NK-92 (cell line): ENCODE results near the gene RERE.
"Not testable (repeated sequence)": the region's sequence is repeated elsewhere in the genome, so short reads cannot be mapped to it uniquely, and the experiment has no call there.

Experiments
- DNase-seq: peaks from one replicate; lab custom pipeline; 2025; ENCODE audit not compliant: unreplicated experiment; lab: John Stamatoyannopoulos, UW

Gene RERE

DNA sequence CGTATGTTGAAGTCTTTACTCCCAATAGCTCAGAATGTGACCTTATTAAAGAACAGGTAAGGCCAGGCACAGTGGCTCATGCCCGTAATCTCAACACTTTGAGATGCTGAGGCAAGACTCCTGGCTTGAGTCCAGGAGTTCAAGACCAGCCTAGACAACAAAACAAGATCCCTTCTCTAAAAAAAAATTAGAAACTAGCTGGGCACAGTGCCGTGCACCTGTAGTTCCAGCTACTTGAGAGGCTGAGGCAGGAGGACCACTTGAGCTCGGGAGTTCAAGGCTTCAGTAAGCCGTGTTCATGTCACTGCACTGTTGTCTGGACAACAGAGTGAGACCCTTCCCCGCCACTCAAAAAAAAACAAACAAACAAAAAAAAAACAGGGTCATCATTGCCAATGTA lies 171.3 kb downstream of the RERE start:
- no peak for DNase-seq

DNA sequence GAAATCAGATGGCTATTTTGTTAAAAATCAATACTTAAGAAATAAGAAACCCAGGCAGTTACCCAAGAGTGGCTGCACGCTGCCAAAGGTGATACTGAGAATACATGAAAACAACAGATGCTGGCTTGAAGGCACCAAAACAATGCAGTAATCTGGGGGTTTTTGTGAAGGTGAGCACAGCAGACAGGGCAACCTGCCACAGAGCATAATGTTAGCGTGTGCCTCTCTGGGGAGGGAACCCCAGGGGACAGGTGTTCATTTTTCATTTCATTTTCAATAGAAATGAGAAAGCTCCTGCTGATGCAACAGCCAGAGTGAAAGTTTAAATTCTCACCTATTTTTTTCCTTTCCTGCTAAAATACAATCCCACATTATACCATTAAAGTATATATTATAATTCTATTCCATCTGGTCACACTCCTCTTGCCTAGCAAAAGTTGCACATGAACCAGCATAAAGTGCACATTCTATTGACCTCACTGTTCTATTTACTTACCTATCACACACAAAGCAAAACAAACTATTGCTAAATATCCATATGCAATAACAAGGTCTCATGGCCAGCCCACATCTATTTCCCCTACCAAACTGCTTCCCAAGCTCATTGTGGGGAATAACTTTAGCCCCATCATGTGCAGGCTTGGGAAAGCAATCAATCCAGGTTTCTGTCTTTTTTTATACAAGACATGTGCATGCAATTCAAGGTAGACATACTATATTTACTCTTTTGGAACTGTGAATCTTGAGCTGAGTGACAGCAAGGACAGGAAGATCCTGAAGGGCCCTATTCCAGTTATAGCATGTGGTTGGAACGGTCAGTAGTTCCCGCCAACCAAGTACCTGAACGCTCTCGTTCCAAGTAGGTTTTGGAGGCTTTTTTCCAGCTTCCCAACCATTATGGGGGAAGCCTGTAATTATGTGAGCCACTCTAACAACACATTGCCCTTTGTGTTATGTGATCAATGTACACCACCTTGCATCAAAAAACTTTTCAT lies 173.6 kb downstream of the RERE start:
- no peak for DNase-seq

DNA sequence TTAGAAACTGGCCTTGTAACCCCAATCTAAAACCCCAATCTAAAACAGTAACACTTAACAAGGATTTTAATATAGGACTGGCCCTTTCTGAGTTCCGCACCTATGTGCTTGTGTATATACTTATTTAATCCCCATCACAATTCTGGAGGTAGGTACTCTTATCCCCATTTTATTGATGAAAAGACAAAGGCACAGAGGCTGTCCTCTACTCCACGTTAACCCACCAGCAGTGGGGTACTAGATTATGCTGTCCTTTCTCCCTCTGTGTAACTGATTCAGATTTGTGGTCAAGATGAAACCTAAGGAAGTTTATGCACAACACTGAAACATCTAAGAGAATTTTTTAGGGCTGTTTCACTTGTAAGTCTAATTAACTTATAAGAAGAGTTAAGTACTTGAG lies 175.3 kb downstream of the RERE start:
- DNase-seq, result no peak

DNA sequence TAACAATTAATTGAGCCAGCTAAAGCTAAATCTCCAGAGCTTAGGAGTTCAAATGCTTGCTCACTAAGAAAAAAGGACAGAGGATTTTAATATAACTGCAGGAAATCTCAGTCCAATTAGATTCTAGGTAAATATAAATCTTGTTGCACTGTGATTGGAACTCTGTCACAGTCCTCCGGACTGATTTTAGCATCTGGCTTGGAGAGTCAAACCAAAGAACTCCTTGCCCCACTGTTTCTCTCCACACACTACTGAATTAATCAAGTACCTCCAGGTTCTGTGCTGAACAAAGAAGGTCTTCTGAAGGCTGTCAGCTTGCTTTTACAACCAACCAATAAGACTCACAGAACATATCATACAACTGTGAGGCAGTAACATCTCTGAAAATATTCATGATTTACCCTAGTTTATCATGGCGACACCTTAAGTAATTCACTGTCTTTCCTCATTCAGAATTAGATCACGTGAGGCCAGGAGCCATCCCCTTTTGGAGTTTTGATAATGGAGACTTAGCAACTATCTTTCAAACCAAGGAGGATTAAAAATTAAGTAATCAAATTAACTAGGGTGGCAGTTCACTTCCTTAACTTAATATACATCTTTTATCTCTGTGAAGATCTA lies 176.0 kb downstream of the RERE start:
- DNase-seq, result no peak

DNA sequence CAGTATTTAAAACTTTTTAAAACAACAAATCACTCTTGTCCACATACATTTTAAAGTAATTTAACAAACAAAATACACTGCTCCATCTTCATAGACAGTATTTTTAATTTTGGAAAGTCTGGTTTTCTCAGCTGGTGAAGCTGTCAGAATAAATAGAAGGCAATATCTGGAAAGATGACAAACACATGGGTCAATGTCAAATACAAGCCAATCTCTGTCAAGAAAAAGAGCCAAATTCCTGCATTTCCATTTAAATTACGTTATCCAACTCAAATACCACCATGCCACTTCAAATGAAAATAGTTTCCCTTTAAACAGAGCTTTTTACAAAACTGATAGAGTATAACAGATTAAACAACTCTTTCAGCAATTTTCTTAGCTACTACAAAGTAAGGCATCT lies 176.5 kb downstream of the RERE start:
- DNase-seq, result no peak

DNA sequence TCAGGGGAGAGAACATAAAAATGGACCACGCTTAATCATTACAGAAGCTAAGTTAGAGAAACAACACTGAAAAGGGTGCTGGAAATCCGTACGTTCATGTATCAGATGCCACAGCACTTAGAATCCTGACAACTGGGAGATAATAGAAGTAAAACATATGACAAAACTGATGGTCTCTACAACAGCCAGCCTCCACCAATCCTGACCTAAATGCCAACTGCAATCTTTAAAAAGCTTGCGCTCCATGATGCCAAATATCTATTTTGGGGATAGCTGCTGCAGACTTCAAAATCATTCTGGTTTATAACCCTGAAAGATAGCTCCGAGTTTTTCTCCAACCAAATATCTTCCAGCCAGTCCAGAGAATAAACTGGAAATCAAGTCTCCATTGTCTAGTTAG lies 178.3 kb downstream of the RERE start:
- DNase-seq, result no peak

DNA sequence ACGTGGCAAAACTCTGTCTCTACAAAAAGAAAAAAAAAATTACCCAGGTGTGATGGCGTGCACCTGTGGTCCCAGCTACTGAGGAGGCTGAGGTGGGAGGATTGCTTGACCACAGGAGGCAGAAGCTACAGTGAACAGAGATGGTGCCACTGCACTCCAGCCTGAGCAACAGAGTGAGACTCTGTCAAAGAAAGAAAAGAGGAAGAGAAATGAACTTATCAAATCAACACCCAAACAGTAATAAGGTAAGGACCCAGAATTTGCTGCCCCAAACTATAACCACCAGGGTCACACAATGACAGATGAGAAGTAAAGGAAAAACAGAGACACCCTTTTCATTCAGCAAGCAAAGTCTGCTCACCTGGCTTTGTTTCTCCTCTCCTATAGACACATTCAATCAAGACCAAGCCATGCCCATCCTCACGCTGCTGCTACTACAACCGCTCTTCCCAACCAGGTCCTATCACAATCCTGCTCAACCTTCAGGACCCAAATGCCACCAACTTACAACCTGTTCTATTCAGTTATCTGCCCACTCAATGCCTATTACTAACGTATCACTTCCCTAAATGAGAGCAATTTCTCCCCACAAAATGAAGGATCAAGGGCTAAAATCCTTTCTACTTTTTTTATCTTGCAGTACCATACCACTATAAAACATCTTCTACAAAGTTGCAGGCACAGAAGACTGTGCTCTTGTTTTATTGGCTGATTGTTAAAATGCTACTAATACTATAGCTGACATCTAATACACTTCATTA lies 183.5 kb downstream of the RERE start:
- DNase-seq, result no peak

DNA sequence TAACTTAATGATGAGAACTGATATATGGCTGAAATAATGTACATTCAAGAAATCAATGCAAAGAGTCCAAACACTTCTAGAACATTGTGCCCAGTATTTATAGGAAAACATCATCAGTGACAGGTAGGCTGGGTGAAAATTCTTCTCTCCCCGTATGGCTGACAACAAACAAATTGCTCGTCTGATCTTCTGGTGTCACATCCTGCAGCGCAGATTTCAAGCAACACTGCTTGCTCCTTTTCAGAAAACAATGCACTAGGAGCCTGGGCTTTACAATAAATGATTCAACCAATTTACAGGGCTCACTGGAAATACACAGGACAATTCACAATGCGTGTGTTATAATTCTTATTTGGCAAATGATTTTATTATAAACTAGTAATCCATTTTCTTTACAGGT lies 185.3 kb downstream of the RERE start:
- DNase-seq, result no peak

DNA sequence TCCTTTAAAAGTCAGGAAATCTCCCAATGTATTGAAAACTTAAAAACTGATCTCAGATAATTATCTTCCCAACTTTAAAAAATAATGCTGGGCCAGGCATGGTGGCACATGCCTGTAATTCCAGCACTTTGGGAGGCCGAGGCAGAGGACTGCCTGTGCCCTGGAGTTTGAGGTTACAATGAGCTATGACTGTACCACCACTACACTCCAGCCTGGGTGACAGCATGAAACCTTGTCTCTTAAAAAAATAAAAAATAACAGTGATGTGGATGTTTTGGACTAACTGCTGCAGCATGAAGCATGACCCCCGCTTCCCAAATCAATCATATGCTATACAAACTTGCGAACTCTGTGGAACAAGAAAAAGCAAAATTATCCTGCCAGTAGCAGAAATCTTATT lies 186.3 kb downstream of the RERE start:
- no peak for DNase-seq

DNA sequence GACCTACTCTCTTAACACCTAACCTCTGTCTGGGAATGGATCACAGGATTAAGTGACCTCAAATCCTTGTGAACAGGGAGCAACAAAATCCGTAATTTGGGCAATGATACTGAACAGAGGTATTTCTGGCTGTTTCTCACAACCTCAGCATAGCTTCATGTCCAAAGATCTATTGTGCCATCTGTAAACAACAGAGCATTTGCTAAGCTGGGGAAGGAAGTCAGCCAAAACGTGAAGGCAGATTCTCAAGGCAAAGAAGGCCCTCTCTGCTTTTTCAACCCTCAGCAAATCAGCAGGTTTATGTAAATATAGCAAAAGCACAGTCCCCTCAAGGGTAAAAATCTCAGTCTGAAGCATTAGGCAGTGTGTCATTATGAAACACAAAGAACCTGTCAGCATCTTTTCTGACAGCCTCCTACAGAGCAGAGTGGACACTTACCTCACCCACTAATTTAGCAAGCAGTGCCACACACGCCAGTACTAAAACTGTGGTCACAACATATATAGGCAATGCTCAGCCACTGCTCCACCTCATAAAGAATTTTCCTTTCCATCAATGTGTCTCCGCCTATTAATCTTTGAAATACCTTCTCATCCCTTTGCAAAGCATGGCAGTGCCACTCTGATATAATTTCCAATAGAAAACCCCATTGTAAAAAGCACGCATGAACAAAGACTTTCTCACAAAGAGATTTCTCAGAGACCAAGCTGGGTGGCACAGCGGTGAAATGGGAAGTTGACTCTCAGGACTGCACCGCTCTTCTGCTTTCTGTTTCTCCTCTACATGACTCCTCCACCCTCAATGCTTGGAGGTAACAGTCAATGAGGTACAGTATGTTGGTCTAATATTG lies 188.0 kb downstream of the RERE start:
- DNase-seq, result no peak

DNA sequence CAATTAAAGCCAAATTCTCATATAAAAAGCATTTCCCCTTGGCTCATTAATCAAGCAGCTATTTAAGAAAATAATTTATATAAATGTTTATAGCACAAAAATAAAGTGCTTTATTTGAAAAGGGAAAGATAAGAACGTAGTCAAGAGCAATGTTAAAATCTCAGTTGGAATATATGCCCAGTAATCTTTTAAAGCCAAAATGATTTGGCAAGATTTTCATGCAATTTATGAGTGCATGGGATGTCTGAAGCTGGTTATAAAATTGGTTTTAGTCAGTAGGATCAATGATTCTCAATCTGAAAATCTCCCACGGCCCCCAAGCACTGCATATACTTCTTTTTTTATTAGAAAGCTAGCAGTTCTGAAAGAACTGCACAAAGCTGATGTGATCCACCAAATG lies 188.8 kb downstream of the RERE start:
- no peak for DNase-seq

DNA sequence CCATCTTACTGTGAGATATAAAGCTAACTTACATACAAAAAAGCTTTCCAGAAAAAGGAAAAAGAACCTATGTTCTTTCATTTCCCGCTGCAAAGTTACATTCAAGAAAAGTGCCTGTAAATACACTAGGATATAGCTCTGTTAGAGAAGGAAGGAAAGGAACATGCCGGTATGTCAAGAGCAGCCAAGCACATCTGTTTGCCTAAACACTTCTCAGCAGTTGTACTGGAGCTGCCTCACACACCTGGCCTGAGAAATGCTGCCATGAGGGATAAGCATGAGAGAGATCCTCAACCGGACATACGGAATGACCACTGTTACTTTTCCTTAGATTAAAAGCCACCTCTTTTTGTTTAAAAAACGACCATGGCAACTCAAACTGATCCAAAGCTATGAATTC lies 189.7 kb downstream of the RERE start:
- DNase-seq, result no peak

DNA sequence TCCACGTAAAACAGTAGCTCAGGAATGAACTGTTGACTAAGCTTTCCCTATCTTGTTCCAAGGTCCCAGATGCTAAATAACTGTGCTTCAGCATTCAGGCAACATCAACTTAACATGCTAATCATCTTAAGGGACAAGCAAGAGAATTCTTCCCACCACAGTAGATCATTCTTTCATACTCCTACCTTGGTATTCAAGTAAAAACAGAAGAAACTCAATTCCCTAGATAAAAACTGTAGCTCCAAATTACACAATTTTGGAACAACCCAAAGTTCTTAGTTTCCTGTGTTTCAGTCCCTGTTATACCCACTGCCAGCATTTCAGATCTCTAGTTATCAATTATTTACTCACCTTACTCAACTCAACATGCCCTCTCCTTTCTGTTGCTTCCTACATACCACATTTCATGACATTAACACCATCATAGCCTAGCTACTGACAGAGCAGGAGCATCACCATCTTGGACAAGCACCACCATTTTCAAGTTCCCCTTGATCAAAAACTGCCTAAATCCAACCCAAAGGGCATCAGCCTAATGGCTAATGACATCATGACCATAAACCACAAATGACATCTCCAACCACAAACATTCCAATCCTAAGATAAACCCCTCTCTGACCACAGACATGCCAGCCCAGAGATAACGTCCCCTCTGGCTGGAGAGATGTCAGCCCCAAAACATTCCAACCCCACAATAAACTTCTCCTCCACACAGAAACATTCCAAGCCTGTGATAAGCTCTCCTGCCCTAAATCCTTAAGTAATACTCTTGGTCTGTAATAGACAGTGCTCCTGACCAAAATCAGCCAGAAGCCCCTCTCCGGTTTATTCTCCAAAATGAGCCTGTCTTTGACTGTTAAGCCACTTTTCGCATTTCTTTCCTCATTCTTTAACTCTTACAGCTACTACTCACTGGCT lies 191.2 kb downstream of the RERE start:
- no peak for DNase-seq

DNA sequence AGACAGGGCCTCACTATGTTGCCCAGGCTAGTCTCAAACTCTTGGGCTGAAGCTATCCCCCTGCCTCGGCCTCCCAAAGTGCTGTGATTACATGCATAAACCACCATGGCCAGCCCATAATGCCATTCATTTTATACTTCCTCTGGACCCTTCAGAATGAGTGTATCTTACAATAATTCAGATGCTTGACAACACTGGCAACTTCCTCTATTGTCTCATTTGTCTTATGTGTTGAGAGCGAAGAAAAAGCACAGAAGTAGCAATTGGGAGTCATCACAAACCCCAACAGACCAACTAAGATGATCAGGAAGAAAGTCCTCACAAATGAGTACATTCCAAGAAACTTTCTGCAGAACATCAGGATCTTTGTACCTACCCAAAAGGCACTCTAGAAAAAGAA lies 191.9 kb downstream of the RERE start:
- DNase-seq, result no peak

DNA sequence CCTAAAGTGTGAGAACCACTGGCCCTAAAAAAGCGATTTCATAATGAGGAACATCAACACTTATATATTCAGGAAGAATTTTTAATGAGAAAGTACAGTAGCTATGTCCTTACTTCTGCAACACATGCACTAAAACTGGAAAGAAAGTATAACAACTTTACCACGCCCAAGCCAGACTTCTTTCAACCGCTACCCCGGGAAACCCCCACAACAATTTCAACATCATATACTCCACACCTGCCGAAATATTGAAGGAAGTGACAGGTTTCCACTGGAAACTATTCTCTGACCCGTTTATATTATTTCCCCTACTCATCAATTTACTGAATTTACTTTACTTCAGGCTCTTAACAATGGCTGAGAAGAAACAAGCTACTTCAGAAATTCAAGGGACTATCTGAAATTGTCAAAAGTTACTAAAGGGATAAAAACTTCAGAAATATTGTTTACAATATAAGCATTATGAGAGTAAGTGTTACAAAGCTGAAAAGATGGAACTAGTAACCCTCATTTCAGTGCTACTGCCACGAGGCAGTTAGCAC lies 193.7 kb downstream of the RERE start:
- not testable (repeated sequence) for DNase-seq

DNA sequence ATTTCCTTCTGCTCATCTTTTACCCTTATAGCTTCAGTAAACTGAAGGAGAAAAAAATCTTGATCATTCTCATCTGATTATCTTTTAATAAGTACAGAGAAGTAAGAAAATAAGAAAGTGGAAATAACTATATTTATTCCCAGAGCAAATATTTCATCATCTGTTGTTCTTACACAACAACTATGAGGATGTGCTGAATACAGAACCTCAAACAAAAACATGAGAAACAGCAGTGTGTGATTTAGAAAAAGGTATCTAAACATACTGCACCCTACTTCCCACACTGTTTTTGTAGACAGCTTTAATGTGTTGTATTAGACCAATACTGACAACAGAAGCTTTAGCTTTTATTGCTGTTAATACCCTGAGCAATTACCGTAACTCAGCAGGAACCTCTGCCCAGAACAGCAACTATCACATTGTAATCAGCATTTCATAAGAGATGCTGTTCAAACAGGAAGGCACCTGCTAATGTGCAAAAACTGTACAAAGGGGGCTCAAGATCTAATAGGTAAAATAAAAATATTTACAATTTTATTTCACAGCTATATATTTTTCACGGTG lies 195.6 kb downstream of the RERE start:
- DNase-seq, result not testable (repeated sequence)

DNA sequence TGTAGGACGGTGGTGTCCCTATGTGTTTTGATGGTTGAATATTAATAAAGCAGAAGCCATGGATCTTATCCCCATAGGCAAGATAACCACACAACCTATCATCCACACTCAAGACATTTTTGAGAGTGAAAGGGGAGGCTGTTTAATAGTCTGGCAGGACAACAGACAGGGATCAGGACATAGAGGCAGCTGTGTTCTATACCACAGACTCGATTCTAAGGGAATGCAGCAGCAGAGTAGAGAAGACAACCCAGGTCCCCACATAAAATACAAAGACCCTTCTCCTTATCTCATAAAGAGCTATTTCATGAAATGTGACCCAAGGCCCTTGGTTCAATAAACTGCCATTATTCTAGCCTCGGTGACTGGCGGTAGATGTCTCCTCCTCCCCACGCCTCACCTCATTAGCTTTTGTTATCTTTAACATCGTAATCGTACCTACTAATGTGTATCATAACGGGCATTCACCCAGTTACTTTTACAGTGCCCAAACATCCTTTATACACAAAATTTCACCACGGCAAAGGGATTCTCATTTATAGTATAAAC lies 196.3 kb downstream of the RERE start:
- DNase-seq, result not testable (repeated sequence)

DNA sequence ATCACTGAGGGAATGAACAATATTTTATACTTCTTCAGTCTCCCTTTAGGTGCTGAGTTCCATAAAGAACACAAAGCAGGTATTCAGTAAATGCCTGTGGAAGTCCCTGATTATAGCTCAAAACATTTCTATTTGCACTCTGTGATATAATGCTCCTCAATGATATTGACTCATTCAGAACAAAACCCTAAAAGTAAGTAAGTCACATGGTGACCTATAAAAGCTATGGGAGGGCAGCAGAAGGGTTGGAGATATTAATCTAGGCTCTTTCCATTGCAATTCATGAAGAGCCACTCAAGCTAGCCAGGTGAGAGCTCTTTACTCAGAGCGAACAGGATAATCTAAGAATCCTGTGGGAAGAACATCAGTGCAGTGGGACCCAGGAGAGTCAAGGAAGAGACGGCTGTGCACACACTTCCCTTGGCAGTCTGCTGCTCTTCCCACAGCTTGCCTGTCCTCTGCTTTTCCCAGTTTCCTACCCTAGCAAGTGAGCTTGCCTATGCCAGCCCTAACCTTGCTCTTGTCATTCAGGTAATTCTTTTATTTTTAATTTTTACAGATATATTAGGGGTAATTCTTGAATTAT lies 197.4 kb downstream of the RERE start:
- not testable (repeated sequence) for DNase-seq
